HG02759 (cell line): ENCODE results near the gene CETN3.

Experiments
- ATAC-seq: cut with Tn5 transposase; IDR thresholded peaks from one replicate; pipeline ENCODE4 v1.9.1; 2021; ENCODE audit warnings: mild to moderate bottlenecking, moderate library complexity; ENCODE audit not compliant: unreplicated experiment

Gene CETN3

GRCh38 chr5:90409318-90410177, at the start of gene CETN3:
TSS of gene CETN3 (minus strand) at chr5:90409756. CDS start at chr5:90409661, 95 bp downstream.
- ATAC-seq: peak; percentile 93

- no peak for ATAC-seq
Measured at GRCh38 chr5:90446961-90447360, 37.4 kb upstream of the CETN3 start.

GRCh38 chr5:90440644-90441043, 31.1 kb upstream of the CETN3 start:
- no peak for ATAC-seq

- no peak for ATAC-seq
Measured at GRCh38 chr5:90438100-90438499, 28.5 kb upstream of the CETN3 start.

- ATAC-seq: no peak
Measured at GRCh38 chr5:90437663-90438062, 28.1 kb upstream of the CETN3 start.

GRCh38 chr5:90434116-90434714, 24.7 kb upstream of the CETN3 start:
- ATAC-seq: peak; percentile 70

- peak; percentile 57 for ATAC-seq
Measured at GRCh38 chr5:90424245-90424644, 14.7 kb upstream of the CETN3 start.

GRCh38 chr5:90421136-90421535, 11.6 kb upstream of the CETN3 start:
- ATAC-seq: peak; percentile 76

GRCh38 chr5:90418214-90418613, 8.7 kb upstream of the CETN3 start:
- ATAC-seq: no peak

- ATAC-seq: no peak
Measured at GRCh38 chr5:90410178-90410762, 714 bp upstream of the CETN3 start.

- peak; percentile 1 for ATAC-seq
Measured at GRCh38 chr5:90408571-90409317, 812 bp downstream of the CETN3 start.

GRCh38 chr5:90406466-90406865, 3.1 kb downstream of the CETN3 start:
- no peak for ATAC-seq

- no peak for ATAC-seq
Measured at GRCh38 chr5:90402521-90403255, 6.9 kb downstream of the CETN3 start.

- ATAC-seq: no peak
Measured at GRCh38 chr5:90399251-90399650, 10.3 kb downstream of the CETN3 start.

- ATAC-seq: no peak
Measured at GRCh38 chr5:90398726-90399125, 10.8 kb downstream of the CETN3 start.

- ATAC-seq: no peak
Measured at GRCh38 chr5:90395005-90395404, 14.6 kb downstream of the CETN3 start.

GRCh38 chr5:90390928-90391327, 18.6 kb downstream of the CETN3 start:
- ATAC-seq: no peak

- no peak for ATAC-seq
Measured at GRCh38 chr5:90390326-90390725, 19.2 kb downstream of the CETN3 start.

GRCh38 chr5:90387508-90387907, 22.0 kb downstream of the CETN3 start:
- ATAC-seq: no peak

- no peak for ATAC-seq
Measured at GRCh38 chr5:90386099-90386710, 23.4 kb downstream of the CETN3 start.
